ENCODE data around the gene NLGN1. TPM values are rescaled to one million over a fixed set of nuclear protein-coding genes. Genes with fewer than 3 reads are reported as not detected.

NLGN1 gene
- total and polyA plus RNA-seq, 7 experiments from 2014 or later = not detected

GRCh38 chr3:174028673-174029072 is 631.1 kb downstream of the NLGN1 start:
- intact Hi-C loops (cut with micrococcal nuclease) = no loop called here
- Histone ChIP-seq H3K27me3 (ENCODE audit: control insufficient read depth in 2 of 2, insufficient read depth in 2 of 2, low read length in 2 of 2) (no peaks in the 10 kb centered on the region), H3K36me3 (ENCODE audit: control insufficient read depth in 2 of 3, insufficient read depth in 3 of 3, low read length in 3 of 3) (no peaks in the 10 kb centered on the region), H3K9me3 (ENCODE audit: control insufficient read depth in 2 of 3, low read length in 3 of 3) (peaks cover 0 to 8% (median 0%) of the 10 kb centered on the region in 3 experiments), H3K4me3 (ENCODE audit: low read length) (no peak overlapping the region), H3K4me1 (ENCODE audit: control insufficient read depth in 2 of 2, insufficient read depth in 2 of 2, low read length in 2 of 2) (no peaks in the 10 kb centered on the region), H3K27ac (ENCODE audit: low read depth, low read length) (no peak overlapping the region)
- H3K27me3 Mint-ChIP-seq = no peaks in the 10 kb centered on the region
- ATAC-seq = no peak
- POLR2A ChIA-PET = no interaction called here
- H3K27ac Mint-ChIP-seq = no peak overlapping the region
- no peaks in the 10 kb centered on the region for H3K4me1 Mint-ChIP-seq
- no peaks in the 10 kb centered on the region for H3K36me3 Mint-ChIP-seq
- CTCF ChIA-PET = no interaction called here
- H3K4me3 Mint-ChIP-seq = no peak overlapping the region
- DNase-seq = no peak
- H3K9me3 Mint-ChIP-seq = peaks cover under 1 to 36% (median 18%) of the 10 kb centered on the region in 11 donors

DNA sequence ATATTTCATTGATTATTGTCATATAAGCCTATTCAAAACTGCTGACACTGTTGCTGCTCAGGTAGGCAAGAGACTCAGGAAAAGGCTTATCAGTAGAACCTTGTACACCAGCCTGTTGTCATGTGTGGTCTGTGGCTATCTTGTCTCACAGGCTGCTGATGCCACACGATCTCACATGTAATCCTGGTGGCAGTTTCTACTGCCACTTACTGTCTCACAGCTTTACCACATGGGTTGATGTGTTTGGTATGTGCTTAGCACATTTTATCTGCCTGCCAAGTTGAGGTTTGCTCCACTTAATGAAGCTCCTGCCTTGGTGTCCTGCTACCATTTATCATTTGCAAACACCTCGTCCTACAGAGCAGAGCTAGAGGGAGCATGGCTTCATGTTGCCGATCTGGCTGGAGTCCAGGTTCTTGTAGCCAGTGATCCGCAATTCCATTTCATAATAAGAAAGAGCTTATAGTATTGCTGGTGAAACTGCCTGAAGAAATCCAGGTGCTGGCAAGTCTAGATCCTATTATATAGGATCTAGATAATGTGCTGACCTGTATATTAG is 637.9 kb downstream of the NLGN1 start:
- no peaks in the 10 kb centered on the region for H3K36me3 Mint-ChIP-seq
- H3K27ac Mint-ChIP-seq = no peak overlapping the region
- peaks cover 0 to 9% (median 5%) of the 10 kb centered on the region in 11 donors for H3K9me3 Mint-ChIP-seq
- CTCF ChIA-PET = no interaction called here
- intact Hi-C loops (cut with micrococcal nuclease) = no loop called here
- ATAC-seq (no peak), DNase-seq (no peak)
- no peak overlapping the region for H3K4me3 Mint-ChIP-seq
- no peaks in the 10 kb centered on the region for H3K27me3 ChIP-seq (ENCODE audit: control insufficient read depth in 2 of 2, insufficient read depth in 2 of 2, low read length in 2 of 2)
- H3K4me3 ChIP-seq (ENCODE audit: low read length) = no peak overlapping the region
- H3K27ac ChIP-seq (ENCODE audit: low read depth, low read length) = no peak overlapping the region
- H3K4me1 Mint-ChIP-seq = no peaks in the 10 kb centered on the region
- no peaks in the 10 kb centered on the region for H3K36me3 ChIP-seq (ENCODE audit: control insufficient read depth in 2 of 3, insufficient read depth in 3 of 3, low read length in 3 of 3)
- H3K9me3 ChIP-seq (ENCODE audit: control insufficient read depth in 2 of 3, low read length in 3 of 3) = no peaks in the 10 kb centered on the region
- POLR2A ChIA-PET = no interaction called here
- no peaks in the 10 kb centered on the region for H3K27me3 Mint-ChIP-seq
- H3K4me1 ChIP-seq (ENCODE audit: control insufficient read depth in 2 of 2, insufficient read depth in 2 of 2, low read length in 2 of 2) = no peaks in the 10 kb centered on the region

DNA sequence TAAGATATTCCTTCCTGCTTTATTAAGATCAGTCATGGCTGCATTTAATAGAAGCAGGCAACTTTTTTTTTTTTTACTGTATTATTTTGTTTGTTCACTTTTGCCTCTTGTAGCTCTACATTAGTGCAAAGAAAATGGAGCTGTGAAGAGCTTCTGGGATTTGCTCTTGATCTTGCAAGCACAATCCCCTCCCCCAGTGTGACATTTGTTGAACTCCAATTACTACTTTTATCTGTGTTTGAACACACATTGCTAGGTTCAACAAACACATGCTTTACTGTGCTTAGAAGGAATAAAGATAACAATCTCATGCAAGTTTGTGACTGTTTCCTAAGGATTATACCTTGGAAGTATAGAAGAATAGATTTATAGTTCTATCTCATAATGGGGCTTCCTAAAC is 648.8 kb downstream of the NLGN1 start:
- ChIA-PET CTCF (no interaction called here), POLR2A (no interaction called here)
- Mint-ChIP-seq H3K27ac (no peak overlapping the region), H3K27me3 (no peaks in the 10 kb centered on the region), H3K36me3 (peaks cover 0 to 5% (median 0%) of the 10 kb centered on the region in 5 donors), H3K4me3 (no peak overlapping the region), H3K9me3 (peaks cover 2 to 15% (median 7%) of the 10 kb centered on the region in 11 donors), H3K4me1 (no peaks in the 10 kb centered on the region)
- Histone ChIP-seq H3K9me3 (ENCODE audit: control insufficient read depth in 2 of 3, low read length in 3 of 3) (no peaks in the 10 kb centered on the region), H3K36me3 (ENCODE audit: control insufficient read depth in 2 of 3, insufficient read depth in 3 of 3, low read length in 3 of 3) (no peaks in the 10 kb centered on the region), H3K4me1 (ENCODE audit: control insufficient read depth in 2 of 2, insufficient read depth in 2 of 2, low read length in 2 of 2) (no peaks in the 10 kb centered on the region), H3K27ac (ENCODE audit: low read depth, low read length) (no peak overlapping the region), H3K27me3 (ENCODE audit: control insufficient read depth in 2 of 2, insufficient read depth in 2 of 2, low read length in 2 of 2) (no peaks in the 10 kb centered on the region), H3K4me3 (ENCODE audit: low read length) (no peak overlapping the region)
- intact Hi-C loops (cut with micrococcal nuclease) = no loop called here
- ATAC-seq = no peak
- no peak for DNase-seq

DNA sequence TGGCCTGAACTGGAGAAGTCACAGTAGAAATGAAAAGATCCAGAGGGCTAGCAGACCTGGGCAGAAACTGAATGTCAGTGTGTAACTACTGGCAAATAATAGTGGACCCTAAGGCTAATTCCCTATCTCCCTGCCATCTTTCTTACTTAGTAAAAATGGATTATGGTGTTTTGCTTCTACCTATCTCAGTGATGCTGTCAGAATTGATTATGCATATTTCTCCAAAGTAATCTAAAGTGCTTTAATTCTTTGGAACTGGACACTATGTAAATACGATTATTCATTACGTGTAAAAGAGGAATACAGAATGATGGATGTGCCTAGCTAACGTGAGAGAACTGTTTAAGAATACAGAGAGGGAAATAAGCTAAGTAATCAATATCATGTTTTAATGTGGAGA is 651.9 kb downstream of the NLGN1 start:
- no peaks in the 10 kb centered on the region for H3K9me3 ChIP-seq (ENCODE audit: control insufficient read depth in 2 of 3, low read length in 3 of 3)
- intact Hi-C loops (cut with micrococcal nuclease) = no loop called here
- H3K4me3 ChIP-seq (ENCODE audit: low read length) = no peak overlapping the region
- H3K27me3 ChIP-seq (ENCODE audit: control insufficient read depth in 2 of 2, insufficient read depth in 2 of 2, low read length in 2 of 2) = no peaks in the 10 kb centered on the region
- H3K4me1 ChIP-seq (ENCODE audit: control insufficient read depth in 2 of 2, insufficient read depth in 2 of 2, low read length in 2 of 2) = no peaks in the 10 kb centered on the region
- H3K4me1 Mint-ChIP-seq = no peaks in the 10 kb centered on the region
- DNase-seq = no peak
- ChIA-PET POLR2A (no interaction called here), CTCF (no interaction called here)
- H3K27ac Mint-ChIP-seq = no peak overlapping the region
- no peak for ATAC-seq
- no peak overlapping the region for H3K4me3 Mint-ChIP-seq
- peaks cover 0 to 2% (median 0%) of the 10 kb centered on the region in 5 donors for H3K36me3 Mint-ChIP-seq
- H3K9me3 Mint-ChIP-seq = peaks cover under 1 to 12% (median 5%) of the 10 kb centered on the region in 11 donors
- H3K27ac ChIP-seq (ENCODE audit: low read depth, low read length) = no peak overlapping the region
- H3K27me3 Mint-ChIP-seq = no peaks in the 10 kb centered on the region
- H3K36me3 ChIP-seq (ENCODE audit: control insufficient read depth in 2 of 3, insufficient read depth in 3 of 3, low read length in 3 of 3) = no peaks in the 10 kb centered on the region

GRCh38 chr3:174051191-174051590 is 653.6 kb downstream of the NLGN1 start:
- ChIA-PET POLR2A (no interaction called here), CTCF (no interaction called here)
- Histone ChIP-seq H3K9me3 (ENCODE audit: control insufficient read depth in 2 of 3, low read length in 3 of 3) (no peaks in the 10 kb centered on the region), H3K36me3 (ENCODE audit: control insufficient read depth in 2 of 3, insufficient read depth in 3 of 3, low read length in 3 of 3) (no peaks in the 10 kb centered on the region), H3K27ac (ENCODE audit: low read depth, low read length) (no peak overlapping the region), H3K4me1 (ENCODE audit: control insufficient read depth in 2 of 2, insufficient read depth in 2 of 2, low read length in 2 of 2) (no peaks in the 10 kb centered on the region), H3K4me3 (ENCODE audit: low read length) (no peak overlapping the region), H3K27me3 (ENCODE audit: control insufficient read depth in 2 of 2, insufficient read depth in 2 of 2, low read length in 2 of 2) (no peaks in the 10 kb centered on the region)
- ATAC-seq (no peak), DNase-seq (no peak)
- no peak overlapping the region for H3K4me3 Mint-ChIP-seq
- no peak overlapping the region for H3K27ac Mint-ChIP-seq
- H3K27me3 Mint-ChIP-seq = no peaks in the 10 kb centered on the region
- no peaks in the 10 kb centered on the region for H3K36me3 Mint-ChIP-seq
- peaks cover 0 to 8% (median 0%) of the 10 kb centered on the region in 11 donors for H3K9me3 Mint-ChIP-seq
- intact Hi-C loops (cut with micrococcal nuclease) = no loop called here
- no peaks in the 10 kb centered on the region for H3K4me1 Mint-ChIP-seq

DNA sequence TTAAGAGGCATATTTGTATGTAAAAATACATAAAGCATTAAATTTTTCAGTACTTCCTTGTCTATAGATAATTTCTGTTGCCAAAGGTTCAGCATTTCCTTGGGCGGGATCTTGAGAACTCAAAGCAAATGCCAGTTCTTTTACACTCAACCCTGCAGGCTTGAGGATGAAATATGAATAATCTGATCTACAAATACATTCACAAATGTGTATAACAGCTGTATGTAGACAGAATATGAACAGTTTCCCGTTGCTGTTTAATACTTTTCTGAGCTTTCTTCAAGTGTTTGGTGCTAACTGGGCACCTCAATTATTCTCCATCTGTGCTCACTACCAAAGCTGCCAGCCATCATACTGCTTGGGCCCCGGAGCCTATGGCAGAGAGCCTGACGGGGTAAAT is 661.3 kb downstream of the NLGN1 start:
- no peaks in the 10 kb centered on the region for H3K27me3 ChIP-seq (ENCODE audit: control insufficient read depth in 2 of 2, insufficient read depth in 2 of 2, low read length in 2 of 2)
- CTCF ChIA-PET = no interaction called here
- H3K4me3 ChIP-seq (ENCODE audit: low read length) = no peak overlapping the region
- no peaks in the 10 kb centered on the region for H3K9me3 ChIP-seq (ENCODE audit: control insufficient read depth in 2 of 3, low read length in 3 of 3)
- H3K4me1 ChIP-seq (ENCODE audit: control insufficient read depth in 2 of 2, insufficient read depth in 2 of 2, low read length in 2 of 2) = no peaks in the 10 kb centered on the region
- H3K36me3 Mint-ChIP-seq = no peaks in the 10 kb centered on the region
- peaks cover 0 to 21% (median 6%) of the 10 kb centered on the region in 11 donors for H3K9me3 Mint-ChIP-seq
- H3K27me3 Mint-ChIP-seq = no peaks in the 10 kb centered on the region
- intact Hi-C loops (cut with micrococcal nuclease) = no loop called here
- H3K27ac Mint-ChIP-seq = no peak overlapping the region
- POLR2A ChIA-PET = interaction anchor here (0.6 kb wide), 1 partner anchor 19 kb away, joined by 4 read pairs; no protein-coding TSS in a partner anchor
- H3K4me1 Mint-ChIP-seq = no peaks in the 10 kb centered on the region
- H3K4me3 Mint-ChIP-seq = no peak overlapping the region
- ATAC-seq = no peak
- no peak overlapping the region for H3K27ac ChIP-seq (ENCODE audit: low read depth, low read length)
- no peak for DNase-seq
- H3K36me3 ChIP-seq (ENCODE audit: control insufficient read depth in 2 of 3, insufficient read depth in 3 of 3, low read length in 3 of 3) = no peaks in the 10 kb centered on the region

- H3K36me3 Mint-ChIP-seq = no peaks in the 10 kb centered on the region
- no peaks in the 10 kb centered on the region for H3K36me3 ChIP-seq (ENCODE audit: control insufficient read depth in 2 of 3, insufficient read depth in 3 of 3, low read length in 3 of 3)
- H3K4me3 Mint-ChIP-seq = no peak overlapping the region
- no peaks in the 10 kb centered on the region for H3K4me1 Mint-ChIP-seq
- H3K4me3 ChIP-seq (ENCODE audit: low read length) = no peak overlapping the region
- peaks cover 0 to 23% (median 6%) of the 10 kb centered on the region in 11 donors for H3K9me3 Mint-ChIP-seq
- H3K4me1 ChIP-seq (ENCODE audit: control insufficient read depth in 2 of 2, insufficient read depth in 2 of 2, low read length in 2 of 2) = no peaks in the 10 kb centered on the region
- intact Hi-C loops (cut with micrococcal nuclease) = no loop called here
- DNase-seq (no peak), ATAC-seq (no peak)
- no peak overlapping the region for H3K27ac Mint-ChIP-seq
- H3K27me3 Mint-ChIP-seq = no peaks in the 10 kb centered on the region
- H3K27ac ChIP-seq (ENCODE audit: low read depth, low read length) = no peak overlapping the region
- no peaks in the 10 kb centered on the region for H3K27me3 ChIP-seq (ENCODE audit: control insufficient read depth in 2 of 2, insufficient read depth in 2 of 2, low read length in 2 of 2)
- ChIA-PET POLR2A (no interaction called here), CTCF (no interaction called here)
- no peaks in the 10 kb centered on the region for H3K9me3 ChIP-seq (ENCODE audit: control insufficient read depth in 2 of 3, low read length in 3 of 3)
Observed at GRCh38 chr3:174060431-174060830, 662.9 kb downstream of the NLGN1 start.
